Testis (tissue), 2 donors: ENCODE measurements around the gene ZNF217.

Source experiments
- CTCF ChIP-seq, 3 experiments: fragments of 450-650 bp in 2 of 3; fragments of 200-600 bp in 1 of 3; sonication (generic) in 1 of 3; IDR thresholded peaks; one replicate each; pipeline ENCODE4 v1.5.1; 2016 to 2019; ENCODE audit warnings: antibody characterized with exemption in 3 of 3, mild to moderate bottlenecking in 2 of 3, moderate library complexity in 1 of 3
- POLR2A ChIP-seq: fragments of 450-650 bp; IDR thresholded peaks from one replicate; pipeline ENCODE4 v1.6.1; 2017; ENCODE audit warnings: antibody characterized with exemption, mild to moderate bottlenecking, moderate library complexity

GRCh38 chr20:53578492-53579222 lies 15.0 kb downstream of the ZNF217 start:
- TF ChIP-seq CTCF (IDR thresholded peaks at IDR 0.05) (peak; percentile 93 to 99 (median 98)), POLR2A (no peak)
